GM21529 (cell line): ENCODE data around the gene MYO3A.
A peak's percentile ranks its signal among the peaks of the same experiment; 100 is the strongest.
"Not testable (repeated sequence)": the region's sequence is repeated elsewhere in the genome, so short reads cannot be mapped to it uniquely, and the experiment has no call there.

Experiments used
- ATAC-seq: cut with Tn5 transposase; IDR thresholded peaks from one replicate; pipeline ENCODE4 v1.9.1; 2021; ENCODE audit not compliant: unreplicated experiment

The MYO3A gene

DNA sequence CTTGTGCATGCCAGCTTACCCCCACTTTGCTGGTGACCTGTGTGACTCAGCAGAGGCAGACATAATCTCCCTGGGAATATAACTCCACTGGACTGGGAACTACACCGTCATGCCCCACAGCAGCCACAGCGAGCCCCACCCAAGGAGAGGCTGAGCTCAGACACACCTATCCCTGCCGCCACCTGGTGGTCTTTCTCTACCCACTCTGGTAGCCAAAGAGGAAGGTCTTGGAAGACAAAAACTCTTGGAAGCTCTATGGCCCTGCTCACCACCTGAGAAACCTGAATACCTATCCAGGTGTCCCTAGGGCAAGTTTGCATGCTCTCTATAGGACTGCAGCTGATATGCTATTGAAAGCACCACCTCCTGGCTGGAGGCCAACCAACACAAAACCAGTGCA, 48.1 kb downstream of the MYO3A start:
- ATAC-seq, result no peak

DNA sequence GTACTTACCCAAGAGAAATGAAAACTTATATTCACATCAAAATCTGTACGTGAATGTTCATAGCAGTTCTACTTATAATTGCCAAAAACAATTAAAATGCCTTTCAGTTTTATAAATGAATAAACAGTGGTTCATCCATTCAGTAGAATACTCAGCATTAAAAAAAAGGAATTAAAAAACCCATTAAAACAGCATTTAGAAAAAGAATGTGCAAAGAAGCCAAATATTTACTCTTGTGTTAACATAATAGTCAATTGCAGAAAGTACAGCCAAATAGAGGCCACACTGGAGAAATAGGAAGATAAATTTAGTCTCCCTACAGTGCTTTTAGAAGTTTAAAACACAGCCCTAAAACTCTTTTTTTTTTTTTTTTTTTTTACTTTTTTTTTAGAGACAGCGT, 54.6 kb downstream of the MYO3A start:
- ATAC-seq, result no peak

DNA sequence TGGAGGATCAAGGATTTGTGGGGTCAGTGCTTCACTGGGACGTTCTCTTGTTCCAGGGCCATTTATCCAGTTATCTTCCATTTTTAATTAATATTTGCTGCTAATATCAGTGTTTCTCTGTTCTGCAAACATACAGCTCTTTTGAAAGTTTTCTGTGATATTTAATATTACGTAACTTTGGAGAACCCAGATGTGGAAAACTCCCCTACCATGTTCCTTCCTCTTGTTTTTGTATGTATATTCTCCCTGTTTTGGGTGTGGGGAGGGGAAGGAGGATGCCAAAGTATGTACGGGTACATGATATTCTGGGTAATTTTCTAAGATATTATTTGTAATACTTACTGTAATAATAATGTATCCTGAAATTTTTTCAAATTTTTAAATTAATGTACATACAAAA, 55.9 kb downstream of the MYO3A start:
- ATAC-seq, result no peak

DNA sequence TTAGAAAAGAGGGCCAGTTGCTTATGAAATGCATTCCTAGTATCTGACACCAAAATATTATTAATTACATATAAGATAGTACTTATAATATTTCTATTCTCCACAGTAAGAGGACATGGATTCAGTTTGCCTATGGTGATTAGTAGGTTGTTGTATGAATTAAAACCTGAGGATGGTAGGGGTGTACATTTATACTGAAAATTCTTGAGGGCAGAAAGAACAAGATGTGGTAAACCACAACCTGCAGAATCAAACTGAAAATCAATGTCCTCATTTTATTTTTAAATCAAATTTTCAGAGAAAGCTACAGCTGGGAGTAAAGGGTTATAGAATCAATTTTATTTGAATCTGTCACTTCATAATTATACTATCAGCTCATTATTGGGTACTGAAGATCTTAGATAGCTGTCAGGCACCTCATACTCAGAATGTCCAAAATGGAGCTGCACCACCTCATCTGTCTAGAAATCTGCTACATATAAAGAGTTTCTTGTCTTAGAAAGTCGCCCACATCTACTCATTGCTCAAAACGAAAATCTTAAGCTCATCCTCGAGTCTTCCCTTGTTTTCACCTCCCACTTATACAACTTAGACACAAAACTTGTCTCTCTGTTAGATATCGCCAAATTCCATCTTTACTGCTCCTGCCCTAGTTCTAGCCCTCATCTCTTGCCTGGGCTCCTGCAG, 65.4 kb downstream of the MYO3A start:
- no peak for ATAC-seq

DNA sequence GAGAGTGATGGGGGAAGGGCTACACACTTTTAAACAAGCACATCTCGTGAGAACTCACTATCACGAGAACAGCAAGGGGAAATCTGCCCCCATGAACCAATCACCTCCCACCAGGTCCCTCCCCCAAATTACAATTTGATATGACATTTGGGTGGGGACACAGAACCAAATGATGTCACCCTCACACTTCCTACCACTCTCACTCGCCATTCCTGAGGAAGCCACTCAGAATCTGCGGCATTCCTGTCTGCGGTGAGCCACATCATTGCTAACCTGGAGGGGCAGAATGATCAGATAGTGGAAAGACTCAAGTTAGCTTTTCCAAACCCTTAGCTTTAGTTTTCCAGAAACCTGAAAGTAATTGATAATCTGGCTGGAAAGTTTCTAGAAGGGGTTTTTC, 66.9 kb downstream of the MYO3A start:
- no peak for ATAC-seq

DNA sequence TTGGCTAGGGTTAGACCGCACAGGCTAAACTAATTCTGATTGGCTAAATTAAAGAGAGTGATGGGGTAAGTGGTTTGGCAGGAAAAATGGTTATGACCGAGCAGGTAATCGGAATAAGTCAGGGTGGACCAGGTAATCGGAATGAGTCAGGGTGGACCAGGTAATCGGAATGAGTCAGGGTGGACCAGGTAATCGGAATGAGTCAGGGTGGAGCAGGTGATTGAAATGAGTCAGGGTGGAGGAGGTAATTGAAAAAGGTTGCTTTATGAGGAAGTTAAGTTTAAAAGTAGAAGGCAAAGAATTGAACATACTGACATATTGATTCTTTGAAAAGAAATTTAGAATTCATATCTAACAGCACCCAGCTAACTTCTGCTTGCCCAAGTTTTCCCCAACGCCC, 68.4 kb downstream of the MYO3A start:
- not testable (repeated sequence) for ATAC-seq

DNA sequence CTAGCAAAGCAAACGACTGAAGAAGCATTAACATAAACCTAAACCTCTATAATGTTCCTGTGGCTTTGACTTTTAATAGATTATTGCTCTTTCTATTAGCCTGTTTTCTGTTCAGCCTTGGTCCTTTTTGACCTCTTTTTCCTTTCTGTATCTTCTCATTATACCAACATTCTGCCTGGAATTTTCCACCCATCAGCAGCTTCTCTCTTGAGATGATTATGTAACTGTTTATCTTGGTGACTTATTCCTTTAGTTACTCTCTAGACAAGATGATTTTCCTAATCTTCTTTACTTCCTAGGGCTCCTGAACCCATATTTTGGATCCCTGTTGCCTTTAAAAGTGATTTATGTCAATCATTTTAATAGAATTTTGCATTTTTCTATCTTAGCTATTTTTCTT, 81.1 kb downstream of the MYO3A start:
- ATAC-seq, result no peak

DNA sequence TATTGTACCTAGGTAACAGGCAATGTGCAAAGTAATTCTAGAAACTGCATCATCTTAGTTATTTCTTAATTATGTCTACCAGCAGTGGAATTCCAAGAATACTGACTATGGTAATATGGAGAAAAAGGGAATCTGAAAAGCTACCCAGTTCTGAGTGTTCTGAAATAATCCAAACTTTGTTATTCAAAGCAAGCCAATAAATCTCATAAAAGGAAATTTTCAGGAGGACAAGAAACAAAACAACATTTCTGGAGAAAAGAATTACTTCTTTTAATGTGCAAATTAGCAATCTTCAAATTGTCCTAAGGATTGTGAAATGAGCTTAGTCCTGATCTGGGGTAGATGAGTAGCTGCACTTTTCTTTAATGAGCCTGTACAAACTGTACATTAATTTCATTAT, 88.8 kb downstream of the MYO3A start:
- no peak for ATAC-seq

DNA sequence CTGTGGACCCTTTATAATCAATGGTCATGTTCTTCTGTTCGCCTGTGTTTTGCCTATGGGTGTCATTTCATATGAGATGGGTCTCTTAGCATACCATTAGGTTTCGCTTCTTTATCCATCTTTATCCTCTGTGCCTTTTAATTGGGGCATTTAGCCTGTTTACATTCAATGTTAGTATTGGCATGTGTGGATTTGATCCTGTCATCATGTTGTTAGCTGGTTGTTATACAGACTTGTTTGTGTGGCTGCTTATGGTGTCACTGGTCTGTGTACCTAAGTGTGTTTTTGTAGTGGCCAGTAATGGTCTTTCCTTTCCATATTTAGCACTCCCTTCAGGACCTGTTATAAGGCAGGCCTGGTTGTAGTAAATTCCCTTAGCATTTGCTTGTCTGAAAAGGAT, 90.3 kb downstream of the MYO3A start:
- ATAC-seq, result no peak

DNA sequence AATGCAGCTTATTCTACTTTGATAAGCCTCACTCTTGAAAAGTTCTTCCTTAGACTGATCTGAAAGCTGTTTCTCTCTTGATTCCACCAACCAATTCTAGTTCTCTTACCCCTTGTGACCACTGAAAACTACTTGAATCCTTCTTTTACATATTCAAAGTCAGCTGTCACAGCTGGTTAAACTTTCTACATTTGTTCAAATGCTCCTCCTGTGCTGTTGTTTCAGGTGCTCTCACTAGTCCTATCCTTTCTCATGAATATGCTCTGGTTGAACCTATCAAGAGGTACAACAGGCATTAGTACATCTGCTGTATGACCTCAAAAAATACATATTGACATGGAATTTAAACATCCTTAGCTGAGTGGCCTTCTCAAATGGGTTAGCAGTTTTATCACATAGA, 91.5 kb downstream of the MYO3A start:
- ATAC-seq, result no peak

DNA sequence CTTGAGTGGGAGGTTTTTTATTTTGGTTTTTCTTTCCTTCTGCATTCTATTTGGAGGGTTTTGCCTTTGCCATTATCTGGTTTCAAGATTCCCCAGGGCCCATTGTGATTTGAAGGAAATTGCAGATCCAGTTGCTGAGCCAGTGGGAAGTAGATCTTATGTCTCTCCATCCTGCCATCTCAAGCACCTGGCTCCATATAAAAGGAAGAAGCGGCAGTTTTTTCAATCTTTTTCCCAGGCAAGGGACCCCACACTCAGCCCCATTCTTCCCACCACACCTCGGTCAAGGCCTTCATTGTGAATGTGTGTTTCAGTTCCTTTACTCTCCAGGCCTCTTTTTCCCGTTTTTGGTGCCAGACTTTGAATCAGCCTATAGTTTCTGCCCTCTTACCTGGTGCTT, 95.8 kb downstream of the MYO3A start:
- no peak for ATAC-seq

DNA sequence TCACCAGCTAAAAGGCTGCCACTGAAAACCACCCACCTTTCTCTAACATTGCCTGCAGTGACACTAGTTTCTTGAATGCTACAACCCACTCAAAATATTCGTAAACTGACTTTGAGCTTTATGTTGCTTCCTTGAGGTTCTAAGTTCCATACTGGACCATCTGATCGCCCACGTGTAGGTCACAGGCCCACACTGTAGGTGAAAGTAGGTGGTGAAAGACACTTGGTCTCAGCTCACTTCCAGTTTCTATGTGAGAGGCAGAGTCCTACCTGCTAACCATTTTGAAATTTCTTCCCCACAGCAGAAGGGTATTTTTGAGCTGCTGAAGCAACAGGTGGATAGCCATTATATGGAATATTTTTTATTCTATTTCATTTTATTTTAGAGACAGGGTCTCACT, 97.3 kb downstream of the MYO3A start:
- peak; percentile 61 for ATAC-seq

DNA sequence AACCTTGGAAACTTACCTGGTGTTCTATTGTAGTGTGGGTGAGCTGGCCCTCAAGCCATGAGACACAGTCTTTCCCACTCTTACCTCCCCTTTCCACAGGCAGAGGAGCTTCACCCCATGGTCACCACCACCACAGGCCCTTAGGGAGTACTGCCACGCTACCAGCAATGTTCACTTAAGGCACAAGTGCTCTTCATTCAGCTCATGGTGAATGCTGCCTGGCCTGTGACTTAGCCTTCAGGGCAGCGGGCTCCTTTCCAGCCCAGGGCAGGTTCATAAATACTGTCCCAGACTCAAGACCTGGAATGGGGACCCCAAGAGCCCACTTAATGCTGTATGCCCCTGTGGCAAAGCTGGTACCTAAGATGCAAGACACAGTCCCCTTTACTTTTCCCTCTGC, 109.4 kb downstream of the MYO3A start:
- no peak for ATAC-seq

DNA sequence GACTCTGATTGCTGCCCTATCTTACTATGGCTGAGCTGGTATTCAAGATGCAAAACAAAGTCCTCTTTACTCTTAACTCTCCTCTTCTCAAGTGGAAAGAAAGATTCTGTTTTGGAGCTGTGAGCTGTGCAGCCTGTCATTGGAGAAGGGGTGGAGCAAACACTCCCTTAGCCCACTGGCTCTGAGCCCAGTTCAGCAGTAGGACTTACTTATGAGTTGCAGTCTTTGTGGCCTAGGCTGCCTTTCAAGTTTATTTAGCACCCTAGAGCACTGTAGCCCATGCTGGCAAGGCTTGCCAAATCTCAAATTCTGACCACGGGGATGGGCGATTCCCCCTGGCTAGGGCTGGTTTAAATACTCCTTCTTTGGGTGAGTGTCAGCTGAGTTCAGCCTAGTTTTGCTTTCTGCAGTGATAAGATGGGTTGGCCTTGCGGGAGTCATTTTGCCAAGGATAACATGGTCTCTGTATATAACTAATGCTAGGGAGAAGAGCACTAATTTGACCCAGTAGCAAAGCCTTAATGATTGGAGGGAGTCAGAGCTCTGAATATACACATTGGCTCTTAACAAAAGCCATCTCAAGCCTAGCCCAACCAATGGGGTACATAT, 110.2 kb downstream of the MYO3A start:
- ATAC-seq, result no peak

DNA sequence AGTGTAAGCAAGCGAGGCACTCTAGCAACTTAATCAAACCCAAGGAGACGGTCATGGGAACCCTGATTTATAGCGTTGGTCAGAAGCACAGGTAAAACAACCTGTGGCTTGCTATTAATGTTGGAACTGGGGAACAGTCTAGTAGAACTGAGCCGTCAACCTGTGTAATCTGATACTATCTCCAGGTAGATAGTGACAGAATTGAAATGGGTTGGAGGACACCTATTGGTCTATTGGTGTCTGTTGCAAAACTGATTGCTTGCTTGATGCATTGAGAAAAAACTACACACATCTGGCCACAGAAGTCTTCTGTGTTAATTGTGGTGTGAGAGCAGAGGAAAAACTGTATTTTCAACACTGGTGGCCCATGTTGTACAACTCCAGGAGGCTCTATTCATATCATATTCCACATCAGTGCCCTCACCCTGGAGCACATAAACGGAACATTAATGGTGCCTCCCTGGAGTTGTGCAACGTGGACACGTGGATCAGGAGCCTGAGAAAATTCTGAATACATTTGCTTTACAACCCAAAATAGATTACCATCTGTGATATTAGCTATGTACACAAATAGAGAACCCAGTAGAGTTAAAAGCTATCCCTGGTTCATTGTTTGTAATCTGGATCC, 112.2 kb downstream of the MYO3A start:
- no peak for ATAC-seq

DNA sequence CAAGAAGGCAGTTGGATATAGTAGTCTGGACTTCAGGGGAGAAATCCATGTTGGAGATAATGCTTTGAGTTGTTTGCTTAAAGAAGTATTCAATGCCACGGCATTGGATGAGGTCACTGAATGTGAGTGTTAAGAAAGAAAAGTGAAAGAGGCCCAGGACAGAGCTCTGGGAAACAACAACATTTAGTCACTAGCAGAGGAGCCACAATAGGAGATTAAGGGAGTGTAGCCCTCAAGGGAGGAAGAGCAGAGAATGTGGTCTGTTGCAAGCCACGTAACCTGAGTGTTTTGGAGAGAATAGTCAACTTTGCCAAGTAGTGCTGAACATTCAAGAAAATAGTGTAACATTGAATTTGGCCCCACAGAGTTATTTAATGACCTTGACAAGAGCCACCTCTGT, 114.7 kb downstream of the MYO3A start:
- ATAC-seq, result no peak

DNA sequence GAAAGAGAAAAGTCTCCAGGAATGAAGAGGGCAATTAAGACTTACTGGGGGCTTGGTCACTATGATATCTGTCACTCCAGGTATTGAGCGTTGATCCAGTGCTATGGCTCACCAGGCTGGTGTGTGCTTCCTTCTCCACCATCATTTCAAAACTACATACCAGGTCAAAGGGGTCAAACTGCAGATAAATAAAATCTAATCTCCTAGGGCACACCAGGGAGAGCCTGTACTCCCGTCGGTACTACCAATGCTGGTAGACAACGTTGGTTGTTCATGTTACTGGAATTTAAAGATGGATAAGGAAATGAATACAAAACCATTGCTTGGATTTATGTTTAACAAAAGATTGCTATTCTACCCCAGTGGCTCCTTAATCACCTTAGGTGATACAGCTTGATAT, 118.3 kb downstream of the MYO3A start:
- no peak for ATAC-seq

DNA sequence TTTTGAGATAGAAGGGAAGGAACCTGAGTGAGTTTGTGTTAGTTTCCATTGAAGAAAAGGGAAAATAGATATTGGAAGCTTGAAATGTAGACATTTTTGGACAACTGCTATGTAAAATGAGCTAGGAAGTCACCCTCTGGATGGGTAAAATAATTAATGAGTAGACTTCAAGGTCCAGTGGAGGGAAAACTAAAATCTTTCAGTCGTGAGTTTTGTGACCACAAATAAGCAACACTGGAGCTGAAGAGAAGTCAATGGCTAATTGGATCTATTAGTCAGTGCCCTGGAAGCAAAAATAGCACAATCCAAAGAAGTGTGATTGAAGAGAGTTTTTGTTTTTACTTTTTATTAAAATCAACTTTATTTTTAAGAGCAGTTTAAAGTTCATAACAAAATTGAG, 123.4 kb downstream of the MYO3A start:
- no peak for ATAC-seq

DNA sequence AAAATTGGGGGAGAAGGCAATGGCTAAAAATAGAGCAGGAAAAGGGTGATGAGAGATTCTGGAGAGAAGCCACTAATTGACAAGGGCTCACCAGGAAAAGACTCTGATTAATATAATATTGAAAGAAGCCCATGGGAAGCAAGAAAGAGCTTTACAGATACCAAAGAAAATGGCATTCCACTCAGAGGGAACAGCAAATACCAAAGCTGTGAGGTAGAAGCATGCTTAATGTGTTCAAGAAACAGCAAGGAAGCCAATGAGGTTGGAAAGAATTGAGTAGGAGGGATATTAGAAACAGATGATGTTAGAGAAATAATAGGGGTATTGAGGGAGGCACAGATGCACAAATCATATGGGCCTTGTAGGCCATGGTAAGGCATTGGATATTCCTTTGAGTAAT, 130.1 kb downstream of the MYO3A start:
- no peak for ATAC-seq

DNA sequence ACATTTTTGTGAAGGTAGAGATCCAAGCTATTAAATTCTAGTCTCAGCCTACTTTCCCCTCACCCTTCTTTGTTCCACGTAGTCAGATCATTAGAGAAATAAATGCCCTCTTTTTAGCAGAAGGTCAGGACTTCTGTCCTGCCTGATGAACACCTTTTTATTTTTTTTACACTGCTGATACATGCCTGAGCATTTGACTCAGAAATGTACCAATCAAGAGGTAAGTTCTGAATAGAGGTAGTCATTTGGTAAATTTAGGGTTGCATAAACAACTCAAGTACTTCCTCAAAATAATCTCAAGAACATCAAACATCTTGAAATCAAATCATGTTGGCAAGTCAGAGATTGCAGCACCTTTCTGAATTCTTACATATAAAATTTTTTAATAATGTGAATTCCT, 133.7 kb downstream of the MYO3A start:
- no peak for ATAC-seq

DNA sequence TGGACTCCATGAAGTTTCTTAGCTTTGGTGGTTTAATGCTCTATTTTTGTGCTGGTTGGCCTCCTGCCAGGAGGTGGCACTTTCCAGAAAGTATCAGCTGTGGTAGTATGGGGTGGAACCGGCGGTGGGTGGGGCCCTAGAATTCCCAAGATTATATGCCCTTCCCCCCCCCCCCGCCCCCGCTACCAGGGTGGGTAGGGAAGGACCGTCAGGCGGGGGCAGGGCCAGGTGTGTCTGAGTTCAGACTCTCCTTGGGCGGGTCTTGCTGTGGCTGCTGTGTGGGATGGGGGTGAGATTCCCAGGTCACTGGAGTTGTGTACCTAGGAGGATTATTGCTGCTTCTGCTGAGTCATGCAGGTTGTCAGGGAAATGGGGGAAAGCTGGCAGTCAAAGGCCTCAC, 146.9 kb downstream of the MYO3A start:
- ATAC-seq, result not testable (repeated sequence)

DNA sequence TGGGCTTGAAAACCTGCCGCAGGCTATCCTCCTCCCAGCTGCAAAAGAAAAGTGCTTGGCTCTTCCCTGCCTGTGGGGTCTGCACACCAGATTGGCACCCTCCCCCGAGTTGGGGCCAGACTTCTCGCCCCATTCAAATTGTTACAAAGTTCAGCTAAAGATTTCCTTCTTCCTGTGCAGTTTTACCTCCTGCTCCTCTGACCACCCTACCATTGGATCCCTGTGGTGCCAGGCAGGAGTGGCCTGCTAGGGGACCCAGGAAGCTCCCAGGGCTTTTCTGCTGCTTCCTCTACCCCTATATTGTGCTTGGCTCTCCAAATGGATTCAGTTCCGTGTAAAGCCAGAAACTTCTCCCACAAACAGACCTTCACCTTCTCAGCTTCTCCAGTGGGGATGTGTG, 147.4 kb downstream of the MYO3A start:
- no peak for ATAC-seq

DNA sequence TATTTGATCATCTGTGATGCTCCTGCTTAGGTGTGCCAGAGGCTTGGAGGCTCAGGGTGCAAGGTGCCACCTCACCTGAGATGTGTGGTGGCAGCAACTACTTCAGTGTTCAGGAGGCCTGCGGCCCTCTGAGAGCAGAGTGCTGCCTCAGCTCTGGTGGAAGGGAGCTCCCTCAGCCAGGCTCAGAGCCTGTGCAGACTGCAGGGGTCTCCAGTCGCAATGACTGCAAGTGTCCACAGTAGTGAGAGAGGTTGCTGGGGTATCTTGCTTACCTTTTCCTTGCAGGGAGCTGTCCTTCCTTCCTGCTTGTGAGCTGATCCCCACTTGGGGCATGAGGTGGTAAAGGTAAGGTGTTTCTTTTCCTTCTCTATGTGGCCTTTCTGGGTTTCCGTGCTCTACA, 151.5 kb downstream of the MYO3A start:
- ATAC-seq, result no peak
